ENCODE results near the gene SLCO3A1. TPM values are rescaled to one million over a fixed set of nuclear protein-coding genes. Genes with fewer than 3 reads are reported as not detected.

The SLCO3A1 gene
- total RNA-seq, 1 experiment from 2014 or later, result 9.1 TPM

GRCh38 chr15:92142242-92143232, 289.0 kb downstream of the SLCO3A1 start (continued):
- TF ChIP-seq ZNF425 (CRISPR knock-in tag; conservative IDR thresholded peaks at IDR 0.05) (no peak), CREM (CRISPR knock-in tag; IDR thresholded peaks at IDR 0.05) (no peak), ZBTB43 (CRISPR knock-in tag; IDR thresholded peaks at IDR 0.05) (no peak), SMAD3 (CRISPR knock-in tag; IDR thresholded peaks at IDR 0.05; ENCODE audit: borderline replicate concordance) (no peak)

- ATAC-seq, result peak; percentile 60
Observed at GRCh38 chr15:92143765-92144164, 290.3 kb downstream of the SLCO3A1 start.

GRCh38 chr15:92146511-92147150, 293.1 kb downstream of the SLCO3A1 start:
- no peak for DNase-seq (ENCODE audit: low spot score)
- Mint-ChIP-seq H3K4me3 (no peak overlapping the region), H3K27me3 (ENCODE audit: low read depth) (no peaks in the 10 kb centered on the region), H3K36me3 (no peaks in the 10 kb centered on the region; the same call in 1 of the 2 replicates), H3K4me1 (peaks cover 44% of the 10 kb centered on the region), H3K9me3 (no peaks in the 10 kb centered on the region), H3K27ac (no peak overlapping the region)
- CTCF ChIA-PET, result interaction anchor here (2.5 kb wide), 1 partner anchor 59 kb away, joined by 6 read pairs; no protein-coding TSS in a partner anchor
- ATAC-seq, result no peak
- TF ChIP-seq ATF3 (CRISPR knock-in tag; conservative IDR thresholded peaks at IDR 0.05), result no peak
- no peak for TF ChIP-seq USF2 (CRISPR knock-in tag; IDR thresholded peaks at IDR 0.05)
- POLR2A ChIA-PET, result interaction anchor here (0.8 kb wide), 1 partner anchor 13 kb away, joined by 3 read pairs; no protein-coding TSS in a partner anchor

More at GRCh38 chr15:92143765-92144164, 290.3 kb downstream of the SLCO3A1 start:
- no peaks in the 10 kb centered on the region for H3K27me3 Mint-ChIP-seq (ENCODE audit: low read depth)
- DNase-seq (ENCODE audit: low spot score), result no peak
- no peak overlapping the region for H3K4me3 Mint-ChIP-seq
- no peaks in the 10 kb centered on the region; the same call in 1 of the 2 replicates for H3K36me3 Mint-ChIP-seq
- H3K27ac Mint-ChIP-seq, result no peak overlapping the region
- no peak for TF ChIP-seq MXD4 (CRISPR knock-in tag; IDR thresholded peaks at IDR 0.05; ENCODE audit: borderline replicate concordance)
- TF ChIP-seq SMAD3 (CRISPR knock-in tag; IDR thresholded peaks at IDR 0.05; ENCODE audit: borderline replicate concordance), result no peak
- TF ChIP-seq ETV6 (CRISPR knock-in tag; IDR thresholded peaks at IDR 0.05), result no peak
- TF ChIP-seq E2F4 (CRISPR knock-in tag; IDR thresholded peaks at IDR 0.05; ENCODE audit: borderline replicate concordance, low read depth), result no peak
- no peak for TF ChIP-seq USF2 (CRISPR knock-in tag; IDR thresholded peaks at IDR 0.05)
- TF ChIP-seq NFATC4 (CRISPR knock-in tag; IDR thresholded peaks at IDR 0.05), result no peak
- H3K9me3 Mint-ChIP-seq, result no peaks in the 10 kb centered on the region
- H3K4me1 Mint-ChIP-seq, result peaks cover 39% of the 10 kb centered on the region
- CTCF ChIA-PET, result interaction anchor here (0.7 kb wide), 1 partner anchor 45 kb away, joined by 3 read pairs; no protein-coding TSS in a partner anchor
- POLR2A ChIA-PET, result no interaction called here
